ENCODE data around the gene INPP4B.

INPP4B gene

GRCh38 chr4:142043509-142043908 is 802.6 kb downstream of the INPP4B start:
- DNase-seq = no peak

- no peak for DNase-seq
Measured at GRCh38 chr4:142041788-142042187, 804.3 kb downstream of the INPP4B start.

GRCh38 chr4:142040043-142040442 is 806.1 kb downstream of the INPP4B start:
- no peak for DNase-seq

GRCh38 chr4:142036795-142037583 is 809.1 kb downstream of the INPP4B start:
- no peak for DNase-seq

GRCh38 chr4:142035566-142035965 is 810.5 kb downstream of the INPP4B start:
- DNase-seq = no peak

- no peak for DNase-seq
Measured at GRCh38 chr4:142034101-142034500, 812.0 kb downstream of the INPP4B start.

GRCh38 chr4:142030010-142030409 is 816.1 kb downstream of the INPP4B start:
- DNase-seq = no peak

- no peak for DNase-seq
Measured at GRCh38 chr4:142021761-142022160, 824.3 kb downstream of the INPP4B start.

GRCh38 chr4:142021181-142021580 is 824.9 kb downstream of the INPP4B start:
- DNase-seq = no peak

GRCh38 chr4:142016031-142016430 is 830.1 kb downstream of the INPP4B start:
- DNase-seq = no peak

GRCh38 chr4:142009751-142010150 is 836.4 kb downstream of the INPP4B start:
- DNase-seq = no peak

- DNase-seq = no peak
Measured at GRCh38 chr4:142005519-142005918, 840.6 kb downstream of the INPP4B start.

GRCh38 chr4:141999446-142000143 is 846.5 kb downstream of the INPP4B start:
- no peak for DNase-seq

GRCh38 chr4:141995056-141995455 is 851.0 kb downstream of the INPP4B start:
- no peak for DNase-seq

- DNase-seq = no peak
Measured at GRCh38 chr4:141977433-141977832, 868.7 kb downstream of the INPP4B start.
